CD4-positive, CD25-positive, alpha-beta regulatory T cell (primary cell): ENCODE results near the gene GABARAP. TPM values are rescaled to one million over a fixed set of nuclear protein-coding genes. Genes with fewer than 3 reads are reported as not detected.

Experiments
- ATAC-seq, 2 donors: fragments of 150-1000 bp; cut with Tn5 transposase; one replicate each; pipeline ENCODE4 v1.10.0; 2021; ENCODE audit warnings: low read depth in 2 of 2, moderate number of reproducible peaks in 2 of 2, moderate library complexity in 1 of 2
- DNase-seq, 3 donors: peaks; one replicate each; pipeline versions ENCODE4 v3.0.0 to v3.0.0-alpha.2; 2012 to 2022; ENCODE audit warnings: mixed read lengths in 1 of 3
- H3K27ac ChIP-seq: one replicate; pipeline ENCODE4 v1.7.0; 2013; ENCODE audit warnings: mild to moderate bottlenecking, low read length; ENCODE audit not compliant: insufficient read depth, poor library complexity, severe bottlenecking
- H3K27me3 ChIP-seq: one replicate; pipeline ENCODE4 v1.7.0; 2013; ENCODE audit warnings: low read length; ENCODE audit not compliant: control insufficient read depth, insufficient read depth
- H3K36me3 ChIP-seq: one replicate; pipeline ENCODE4 v1.7.0; 2013; ENCODE audit warnings: mild to moderate bottlenecking, low read length, moderate library complexity; ENCODE audit not compliant: control insufficient read depth, insufficient read depth
- H3K4me1 ChIP-seq: 2 replicates; pipeline ENCODE4 v1.7.0; 2013; ENCODE audit warnings: mild to moderate bottlenecking, low read length; ENCODE audit not compliant: insufficient read depth, control insufficient read depth, poor library complexity, severe bottlenecking
- H3K4me3 ChIP-seq: one replicate; pipeline ENCODE4 v1.7.0; 2013; ENCODE audit warnings: low read depth, mild to moderate bottlenecking, low read length, moderate library complexity
- H3K9me3 ChIP-seq, 2 experiments: 1 replicate in 1 of 2; 2 replicates in 1 of 2; pipeline ENCODE4 v1.7.0; 2013; ENCODE audit warnings: low read length in 2 of 2, mild to moderate bottlenecking in 1 of 2, moderate library complexity in 1 of 2; ENCODE audit not compliant: control insufficient read depth in 2 of 2
- H3K27ac Mint-ChIP-seq, 3 donors: one replicate each; pipeline ENCODE4 v1.8.0; 2020 to 2022; ENCODE audit warnings: mild to moderate bottlenecking in 3 of 3, mixed read lengths in 3 of 3, moderate library complexity in 2 of 3
- H3K27me3 Mint-ChIP-seq: one replicate; pipeline ENCODE4 v1.8.0; 2022; ENCODE audit warnings: mild to moderate bottlenecking, mixed read lengths
- H3K36me3 Mint-ChIP-seq: one replicate; pipeline ENCODE4 v1.8.0; 2020; ENCODE audit warnings: mixed read lengths
- H3K4me1 Mint-ChIP-seq, 4 donors: one replicate each; pipeline ENCODE4 v1.8.0; 2020 to 2022; ENCODE audit warnings: mixed read lengths in 4 of 4, mild to moderate bottlenecking in 1 of 4
- H3K4me3 Mint-ChIP-seq, 4 donors: one replicate each; pipeline ENCODE4 v1.8.0; 2020 to 2022; ENCODE audit warnings: mild to moderate bottlenecking in 4 of 4, mixed read lengths in 4 of 4, moderate library complexity in 3 of 4
- H3K9me3 Mint-ChIP-seq, 7 donors: one replicate each; pipeline ENCODE4 v1.8.0; 2020 to 2022; ENCODE audit warnings: mixed read lengths in 7 of 7, mild to moderate bottlenecking in 3 of 7, moderate library complexity in 2 of 7
- polyA plus RNA-seq, 4 donors: library from polyadenylated mRNA; unstranded; fragments of 300-500 nt; fragmentation: Illumina TruSeq; gene quantifications; one replicate each; pipeline ENCODE4 v1.2.3, GENCODE V29; 2021
- total RNA-seq: library from RNA; stranded (reverse); gene quantifications from one replicate; pipeline ENCODE4 v1.2.3, GENCODE V29; 2022

GABARAP gene
- total and polyA plus RNA-seq, 5 donors from 2014 or later = 227 to 1,205 (median 943) TPM

GRCh38 chr17:7237266-7237760 is 4.9 kb downstream of the GABARAP start:
- Histone ChIP-seq H3K4me1 (peaks cover 56% of the 10 kb centered on the region), H3K4me3 (peak overlapping the region; percentile 37), H3K9me3 (no peaks in the 10 kb centered on the region), H3K36me3 (peaks cover 23% of the 10 kb centered on the region), H3K27me3 (no peaks in the 10 kb centered on the region), H3K27ac (peak overlapping the region; percentile 90)
- ATAC-seq = no peak
- no peak for DNase-seq
- peak overlapping the region; percentile 31 to 87 (median 44) for H3K27ac Mint-ChIP-seq
- H3K9me3 Mint-ChIP-seq = peaks cover 0 to 1% (median 0%) of the 10 kb centered on the region in 7 donors
- peak overlapping the region; percentile 92 to 97 (median 96) for H3K4me3 Mint-ChIP-seq
- H3K27me3 Mint-ChIP-seq = no peaks in the 10 kb centered on the region
- H3K4me1 Mint-ChIP-seq = peaks cover 18 to 72% (median 44%) of the 10 kb centered on the region in 4 donors
- peaks cover 19% of the 10 kb centered on the region for H3K36me3 Mint-ChIP-seq

DNA sequence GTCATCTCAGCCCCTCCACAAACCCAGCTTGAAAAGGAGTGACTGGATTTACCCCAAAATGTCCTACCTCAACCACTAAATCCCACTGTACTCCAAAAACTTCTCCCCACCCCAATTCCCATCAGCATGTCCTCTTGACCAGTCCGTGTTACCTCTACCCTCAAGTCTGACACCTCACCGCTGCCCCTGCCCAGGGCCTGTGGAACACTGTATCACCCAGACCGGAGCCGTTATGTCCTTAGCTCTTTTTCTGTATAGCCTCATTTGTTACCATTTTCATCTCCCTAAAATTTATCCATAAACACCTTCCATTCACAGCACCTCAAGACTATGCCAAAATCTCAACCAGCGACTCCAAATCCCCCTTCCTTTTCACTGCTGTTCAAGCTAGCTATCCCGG is 5.4 kb downstream of the GABARAP start:
- Mint-ChIP-seq H3K4me1 (peaks cover 18 to 72% (median 47%) of the 10 kb centered on the region in 4 donors), H3K27me3 (no peaks in the 10 kb centered on the region), H3K4me3 (peak overlapping the region; percentile 92 to 97 (median 96)), H3K27ac (peak overlapping the region; percentile 31 to 87 (median 44)), H3K9me3 (peaks cover 0 to 1% (median 0%) of the 10 kb centered on the region in 7 donors), H3K36me3 (peaks cover 24% of the 10 kb centered on the region)
- Histone ChIP-seq H3K4me1 (peaks cover 52% of the 10 kb centered on the region), H3K9me3 (no peaks in the 10 kb centered on the region), H3K36me3 (peaks cover 23% of the 10 kb centered on the region), H3K27me3 (no peaks in the 10 kb centered on the region), H3K4me3 (peak overlapping the region; percentile 37), H3K27ac (peak overlapping the region; percentile 90)
- no peak for DNase-seq
- no peak for ATAC-seq

- Histone ChIP-seq H3K27ac (peak overlapping the region; percentile 81), H3K36me3 (peaks cover 23% of the 10 kb centered on the region), H3K27me3 (no peaks in the 10 kb centered on the region), H3K4me1 (peaks cover 44% of the 10 kb centered on the region), H3K4me3 (no peak overlapping the region), H3K9me3 (no peaks in the 10 kb centered on the region)
- Mint-ChIP-seq H3K27me3 (no peaks in the 10 kb centered on the region), H3K4me1 (peaks cover 18 to 67% (median 43%) of the 10 kb centered on the region in 4 donors), H3K27ac (peak overlapping the region in 1 of 3 donors; percentile 29), H3K36me3 (peaks cover 21% of the 10 kb centered on the region), H3K9me3 (peaks cover 0 to 1% (median 0%) of the 10 kb centered on the region in 7 donors), H3K4me3 (peak overlapping the region; percentile 89 to 97 (median 94))
- no peak for ATAC-seq
- no peak for DNase-seq
These were observed 6.3 kb downstream of the GABARAP start for GRCh38 chr17:7235693-7236665.

DNA sequence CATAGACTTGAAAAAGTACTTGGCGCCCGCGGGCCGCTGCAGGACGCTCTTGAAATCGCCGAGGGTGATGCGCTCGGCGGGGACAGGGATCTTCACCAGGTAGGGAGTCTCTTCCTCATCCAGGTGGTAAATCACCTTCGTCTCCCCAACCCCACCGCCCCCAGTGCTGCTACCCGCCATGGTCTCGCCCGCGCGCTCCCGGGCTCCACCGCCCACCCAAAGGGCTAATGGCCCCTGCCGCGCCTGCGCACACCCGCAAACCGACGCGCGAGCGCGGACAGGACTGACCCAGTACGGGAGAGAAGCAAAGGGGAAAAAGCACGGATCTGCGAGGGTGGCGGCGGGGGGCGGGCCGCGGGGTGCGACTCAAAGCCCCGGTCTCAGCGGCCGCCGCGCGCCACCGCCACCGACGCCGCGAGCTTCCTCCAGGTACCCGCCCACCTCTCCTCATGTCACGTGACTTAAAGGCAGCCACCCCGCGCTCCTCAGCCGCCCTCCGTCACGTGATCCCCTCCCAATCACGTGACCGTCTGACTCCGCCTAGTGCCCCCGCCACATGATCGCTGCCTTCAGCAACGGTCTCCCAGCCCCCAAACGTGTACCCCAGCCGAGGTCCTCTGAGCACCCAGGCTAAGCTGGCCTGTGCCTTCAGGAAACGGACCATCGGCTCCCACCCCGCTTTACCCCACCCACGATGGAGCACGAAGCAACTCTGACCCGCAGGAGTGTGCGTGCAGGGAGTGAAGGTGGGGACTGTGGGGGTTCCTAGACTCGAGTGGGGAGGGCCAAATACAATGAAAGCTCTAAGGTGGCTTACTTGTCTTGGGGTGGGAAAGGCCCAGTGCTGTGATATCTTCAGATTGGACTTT is 7.9 kb downstream of the GABARAP start, which contains the start of gene DVL2:
DVL2 (minus strand) TSS at position 435 of the 869 bp plus-strand sequence; CDS start at position 180, 255 bp downstream.
- peaks cover 10 to 59% (median 34%) of the 10 kb centered on the region in 4 donors for H3K4me1 Mint-ChIP-seq

GRCh38 chr17:7233701-7234082 is 8.6 kb downstream of the GABARAP start:
- Histone ChIP-seq H3K4me3 (peak overlapping the region; percentile 93), H3K36me3 (peaks cover 33% of the 10 kb centered on the region), H3K4me1 (peaks cover 30% of the 10 kb centered on the region), H3K27ac (peak overlapping the region; percentile 81), H3K9me3 (no peaks in the 10 kb centered on the region), H3K27me3 (no peaks in the 10 kb centered on the region)
- DNase-seq (no peak), ATAC-seq (no peak)
- H3K27ac Mint-ChIP-seq = peak overlapping the region; percentile 90 to 92 (median 91)
- H3K36me3 Mint-ChIP-seq = peaks cover 20% of the 10 kb centered on the region
- peaks cover 10 to 59% (median 34%) of the 10 kb centered on the region in 4 donors for H3K4me1 Mint-ChIP-seq
- H3K27me3 Mint-ChIP-seq = no peaks in the 10 kb centered on the region
- H3K4me3 Mint-ChIP-seq = peak overlapping the region; percentile 89 to 97 (median 94)
- H3K9me3 Mint-ChIP-seq = no peaks in the 10 kb centered on the region

More for the DNA sequence above, 7.9 kb downstream of the GABARAP start, which contains the start of gene DVL2:
- peaks cover 30% of the 10 kb centered on the region for H3K4me1 ChIP-seq
- no peaks in the 10 kb centered on the region for H3K27me3 Mint-ChIP-seq
- peaks cover 16% of the 10 kb centered on the region for H3K36me3 Mint-ChIP-seq
- peak within 1 kb of the TSS; percentile 93 for H3K4me3 ChIP-seq
- no peaks in the 10 kb centered on the region for H3K9me3 ChIP-seq
- peak within 1 kb of the TSS; percentile 89 to 97 (median 94) for H3K4me3 Mint-ChIP-seq
- peak; percentile 94 to 96 (median 95) for DNase-seq
- no peaks in the 10 kb centered on the region for H3K9me3 Mint-ChIP-seq
- peak; percentile 60 to 62 for ATAC-seq
- H3K27ac ChIP-seq = peak within 1 kb of the TSS; percentile 81
- H3K27ac Mint-ChIP-seq = peak within 1 kb of the TSS; percentile 90 to 92 (median 91)
- H3K36me3 ChIP-seq = peaks cover 30% of the 10 kb centered on the region
- no peaks in the 10 kb centered on the region for H3K27me3 ChIP-seq

DNA sequence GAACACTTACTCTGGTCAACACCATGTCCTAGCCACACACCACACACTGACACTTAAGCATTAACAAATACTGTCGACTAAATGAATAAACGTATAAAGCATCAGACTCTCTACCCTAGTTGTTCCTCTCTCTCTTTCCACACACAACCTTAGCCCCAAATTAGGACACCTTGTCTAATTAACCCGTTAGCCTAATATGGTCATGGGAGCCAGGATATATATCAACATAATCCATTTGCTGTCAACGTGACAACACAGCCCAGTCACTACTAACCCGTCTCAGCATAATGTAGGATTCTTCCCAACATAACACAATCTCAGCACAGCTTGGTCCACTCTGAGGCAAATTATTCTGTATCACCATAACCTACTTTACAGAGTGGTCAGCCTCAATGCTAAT is 10.1 kb downstream of the GABARAP start:
- H3K4me3 Mint-ChIP-seq = peak overlapping the region; percentile 57 to 94 (median 70)
- peaks cover 24% of the 10 kb centered on the region for H3K36me3 Mint-ChIP-seq
- H3K27me3 ChIP-seq = no peaks in the 10 kb centered on the region
- H3K4me3 ChIP-seq = peak overlapping the region; percentile 2
- DNase-seq = no peak
- no peak for ATAC-seq
- H3K9me3 Mint-ChIP-seq = no peaks in the 10 kb centered on the region
- H3K4me1 ChIP-seq = peaks cover 21% of the 10 kb centered on the region
- H3K9me3 ChIP-seq = no peaks in the 10 kb centered on the region
- no peaks in the 10 kb centered on the region for H3K27me3 Mint-ChIP-seq
- peaks cover 45% of the 10 kb centered on the region for H3K36me3 ChIP-seq
- no peak overlapping the region for H3K27ac ChIP-seq
- H3K27ac Mint-ChIP-seq = no peak overlapping the region
- peaks cover 8 to 59% (median 35%) of the 10 kb centered on the region in 4 donors for H3K4me1 Mint-ChIP-seq

DNA sequence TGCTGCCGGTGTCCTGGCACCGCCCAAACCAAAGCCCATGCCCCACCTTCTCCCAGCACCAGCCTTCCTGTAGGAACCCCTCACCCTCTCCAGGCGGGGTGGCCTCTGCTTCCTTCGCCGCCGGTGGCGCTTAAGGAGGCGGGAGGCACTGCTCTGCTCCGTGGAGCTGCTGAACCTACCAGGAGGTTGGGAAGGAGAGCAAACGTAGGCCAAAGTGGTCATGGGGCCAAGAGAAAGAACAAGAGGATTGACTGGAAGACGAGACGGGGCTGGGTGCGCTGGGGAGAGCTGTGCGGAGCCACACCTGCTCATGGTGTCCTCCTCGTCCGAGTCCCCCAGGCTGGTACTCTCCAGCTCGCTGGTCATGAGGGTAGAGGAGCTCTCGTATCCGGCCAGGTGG is 12.7 kb downstream of the GABARAP start:
- Histone ChIP-seq H3K27ac (no peak overlapping the region), H3K4me1 (peaks cover 13% of the 10 kb centered on the region), H3K36me3 (peaks cover 40% of the 10 kb centered on the region), H3K27me3 (no peaks in the 10 kb centered on the region), H3K9me3 (no peaks in the 10 kb centered on the region), H3K4me3 (no peak overlapping the region)
- Mint-ChIP-seq H3K27me3 (no peaks in the 10 kb centered on the region), H3K4me1 (peaks cover 4 to 35% (median 17%) of the 10 kb centered on the region in 4 donors), H3K36me3 (peaks cover 20% of the 10 kb centered on the region), H3K27ac (no peak overlapping the region), H3K4me3 (no peak overlapping the region), H3K9me3 (no peaks in the 10 kb centered on the region)
- ATAC-seq (no peak), DNase-seq (no peak)
